Neural cell (in vitro differentiated cells): ENCODE measurements around the gene KLF2. TPM values are rescaled to one million over a fixed set of nuclear protein-coding genes. Genes with fewer than 3 reads are reported as not detected.

Experiments used
- H2AFZ ChIP-seq: fragments of 200-600, 300-800 bp; sonication (generic), shearing (Covaris generic); 2 replicates; pipeline ENCODE4 v1.6.0; 2014; ENCODE audit warnings: low read depth, mild to moderate bottlenecking, antibody characterized with exemption, low read length, moderate library complexity
- H3F3A ChIP-seq: fragments of 200-600 bp; shearing (Covaris generic); 2 replicates; pipeline ENCODE4 v1.6.1; 2016; ENCODE audit warnings: mild to moderate bottlenecking, moderate library complexity, mixed read lengths, antibody characterized with exemption, low read length; ENCODE audit not compliant: insufficient read depth, poor library complexity, severe bottlenecking
- H3K27ac ChIP-seq: fragments of 200-600, 300-800 bp; sonication (generic), shearing (Covaris generic); 2 replicates; pipeline ENCODE4 v1.5.1; 2014; ENCODE audit warnings: mild to moderate bottlenecking, low read length, moderate library complexity
- H3K27me3 ChIP-seq: fragments of 300-800, 200-600 bp; sonication (generic), shearing (Covaris generic); 2 replicates; pipeline ENCODE4 v1.6.0; 2014; ENCODE audit warnings: mild to moderate bottlenecking, low read depth, low read length, moderate library complexity; ENCODE audit not compliant: insufficient read depth
- H3K36me3 ChIP-seq: fragments of 300-800, 200-600 bp; sonication (generic), shearing (Covaris generic); 2 replicates; pipeline ENCODE4 v1.5.1; 2014; ENCODE audit warnings: mild to moderate bottlenecking, antibody characterized with exemption, low read length, moderate library complexity; ENCODE audit not compliant: insufficient read depth
- H3K4me2 ChIP-seq: fragments of 300-800, 200-600 bp; sonication (generic), shearing (Covaris generic); 2 replicates; pipeline ENCODE4 v1.6.0; 2014; ENCODE audit warnings: mild to moderate bottlenecking, low read length
- H3K4me3 ChIP-seq: fragments of 300-800, 200-600 bp; sonication (generic), shearing (Covaris generic); 2 replicates; pipeline ENCODE4 v1.5.1; 2014; ENCODE audit warnings: mild to moderate bottlenecking, low read length, moderate library complexity
- H3K79me2 ChIP-seq: fragments of 200-600 bp; shearing (Covaris generic); replicated peaks from 2 replicates; pipeline ENCODE4 v1.6.0; 2014; ENCODE audit warnings: mild to moderate bottlenecking, low read length, moderate library complexity; ENCODE audit not compliant: insufficient read depth
- H3K9ac ChIP-seq: fragments of 300-800, 200-600 bp; sonication (generic), shearing (Covaris generic); 2 replicates; pipeline ENCODE4 v1.6.1; 2016; ENCODE audit warnings: mild to moderate bottlenecking, low read length, mixed read lengths
- H3K9me2 ChIP-seq: fragments of 200-600 bp; shearing (Covaris generic); 2 replicates; pipeline ENCODE4 v1.6.1; 2016; ENCODE audit warnings: mild to moderate bottlenecking, low read length, mixed read lengths; ENCODE audit not compliant: insufficient read depth
- H3K9me3 ChIP-seq: fragments of 200-600, 300-800 bp; sonication (generic), shearing (Covaris generic); 2 replicates; pipeline ENCODE4 v1.6.1; 2016; ENCODE audit warnings: mild to moderate bottlenecking, mixed run types, low read length, moderate library complexity, mixed read lengths
- H4K20me1 ChIP-seq: fragments of 200-600 bp; shearing (Covaris generic); 2 replicates; pipeline ENCODE4 v1.6.1; 2016; ENCODE audit warnings: mild to moderate bottlenecking, mixed run types; ENCODE audit not compliant: insufficient read depth
- EP300 ChIP-seq: fragments of 450-650 bp; conservative IDR thresholded peaks from 2 replicates; pipeline ENCODE4 v1.6.1; 2014; ENCODE audit warnings: antibody characterized with exemption, mild to moderate bottlenecking, moderate library complexity; ENCODE audit not compliant: poor library complexity, severe bottlenecking
- EZH2 ChIP-seq: fragments of 200-600, 300-800 bp; shearing (Covaris generic), sonication (generic); IDR thresholded peaks from 2 replicates; pipeline ENCODE4 v1.6.1; 2014; ENCODE audit warnings: antibody characterized with exemption, low read length, borderline replicate concordance, mild to moderate bottlenecking; ENCODE audit not compliant: insufficient read depth, poor library complexity, severe bottlenecking
- MXI1 ChIP-seq: fragments of 450-650 bp; conservative IDR thresholded peaks from 2 replicates; pipeline ENCODE4 v1.6.1; 2014; ENCODE audit warnings: antibody characterized with exemption, mild to moderate bottlenecking; ENCODE audit not compliant: poor library complexity, severe bottlenecking
- POLR2AphosphoS5 ChIP-seq: IDR thresholded peaks from 2 replicates; pipeline ENCODE4 v1.6.1; 2012
- RAD21 ChIP-seq: fragments of 450-650 bp; conservative IDR thresholded peaks from 2 replicates; pipeline ENCODE4 v1.6.1; 2014; ENCODE audit warnings: antibody characterized with exemption, mild to moderate bottlenecking, moderate library complexity
- SMC3 ChIP-seq: fragments of 450-650 bp; conservative IDR thresholded peaks from 2 replicates; pipeline ENCODE4 v1.6.1; 2014; ENCODE audit warnings: antibody characterized with exemption, mild to moderate bottlenecking, moderate library complexity; ENCODE audit not compliant: poor library complexity
- TAF1 ChIP-seq: IDR thresholded peaks from 2 replicates; pipeline ENCODE4 v1.6.1; 2012; ENCODE audit warnings: low read depth
- polyA plus RNA-seq: library from polyadenylated mRNA; depleted of rRNA; stranded (reverse); fragments of >200 nt; gene quantifications from 2 replicates; pipeline ENCODE4 v1.2.3, GENCODE V29; 2014
- TF ChIP-seq, protein P1 (sequence below): IDR thresholded peaks from 2 replicates; pipeline ENCODE4 v1.6.1; 2012; ENCODE audit warnings: borderline replicate concordance
- TF ChIP-seq, protein P2 (sequence below): fragments of 450-650 bp; IDR thresholded peaks from 2 replicates; pipeline ENCODE4 v1.5.1; 2014; ENCODE audit warnings: antibody characterized with exemption, mild to moderate bottlenecking, moderate library complexity; ENCODE audit not compliant: poor library complexity, severe bottlenecking

The KLF2 gene
- polyA plus RNA-seq, 1 donor from 2014 or later, result 0.15 TPM

DNA sequence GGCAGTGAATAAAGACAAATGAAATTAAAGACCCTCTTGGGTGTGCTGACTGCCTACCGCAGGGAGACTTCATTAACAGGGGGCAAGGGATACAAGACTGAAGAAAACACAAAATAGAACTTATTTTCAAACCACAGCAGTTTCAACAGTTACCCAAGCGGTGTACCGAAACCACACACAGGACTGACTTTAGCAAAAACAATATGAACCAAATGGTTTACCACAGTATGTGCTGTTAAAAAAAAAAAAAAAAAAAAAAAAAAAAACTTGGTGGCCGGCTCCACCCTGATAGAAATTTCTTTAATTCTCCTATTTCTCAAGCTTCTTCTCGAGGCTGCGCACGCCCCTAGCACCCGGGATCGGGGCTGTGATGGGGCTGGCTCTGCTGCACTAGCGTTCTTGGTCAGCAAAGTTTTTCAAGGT, 42.6 kb downstream of the KLF2 start:
- H3K27ac ChIP-seq, result no peak overlapping the region
- H3K79me2 ChIP-seq, result no peaks in the 10 kb centered on the region
- H3K9me2 ChIP-seq, result no peaks in the 10 kb centered on the region
- no peak overlapping the region for H2AFZ ChIP-seq
- H3K27me3 ChIP-seq, result no peaks in the 10 kb centered on the region
- H3K9me3 ChIP-seq, result no peaks in the 10 kb centered on the region
- no peaks in the 10 kb centered on the region for H4K20me1 ChIP-seq
- no peaks in the 10 kb centered on the region for H3K36me3 ChIP-seq
- H3K9ac ChIP-seq, result no peak overlapping the region
- H3F3A ChIP-seq, result no peaks in the 10 kb centered on the region
- TF ChIP-seq SMC3, result no peak
- TF ChIP-seq, protein P1, sequence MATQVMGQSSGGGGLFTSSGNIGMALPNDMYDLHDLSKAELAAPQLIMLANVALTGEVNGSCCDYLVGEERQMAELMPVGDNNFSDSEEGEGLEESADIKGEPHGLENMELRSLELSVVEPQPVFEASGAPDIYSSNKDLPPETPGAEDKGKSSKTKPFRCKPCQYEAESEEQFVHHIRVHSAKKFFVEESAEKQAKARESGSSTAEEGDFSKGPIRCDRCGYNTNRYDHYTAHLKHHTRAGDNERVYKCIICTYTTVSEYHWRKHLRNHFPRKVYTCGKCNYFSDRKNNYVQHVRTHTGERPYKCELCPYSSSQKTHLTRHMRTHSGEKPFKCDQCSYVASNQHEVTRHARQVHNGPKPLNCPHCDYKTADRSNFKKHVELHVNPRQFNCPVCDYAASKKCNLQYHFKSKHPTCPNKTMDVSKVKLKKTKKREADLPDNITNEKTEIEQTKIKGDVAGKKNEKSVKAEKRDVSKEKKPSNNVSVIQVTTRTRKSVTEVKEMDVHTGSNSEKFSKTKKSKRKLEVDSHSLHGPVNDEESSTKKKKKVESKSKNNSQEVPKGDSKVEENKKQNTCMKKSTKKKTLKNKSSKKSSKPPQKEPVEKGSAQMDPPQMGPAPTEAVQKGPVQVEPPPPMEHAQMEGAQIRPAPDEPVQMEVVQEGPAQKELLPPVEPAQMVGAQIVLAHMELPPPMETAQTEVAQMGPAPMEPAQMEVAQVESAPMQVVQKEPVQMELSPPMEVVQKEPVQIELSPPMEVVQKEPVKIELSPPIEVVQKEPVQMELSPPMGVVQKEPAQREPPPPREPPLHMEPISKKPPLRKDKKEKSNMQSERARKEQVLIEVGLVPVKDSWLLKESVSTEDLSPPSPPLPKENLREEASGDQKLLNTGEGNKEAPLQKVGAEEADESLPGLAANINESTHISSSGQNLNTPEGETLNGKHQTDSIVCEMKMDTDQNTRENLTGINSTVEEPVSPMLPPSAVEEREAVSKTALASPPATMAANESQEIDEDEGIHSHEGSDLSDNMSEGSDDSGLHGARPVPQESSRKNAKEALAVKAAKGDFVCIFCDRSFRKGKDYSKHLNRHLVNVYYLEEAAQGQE, result no peak
- TF ChIP-seq EZH2, result no peak
- TF ChIP-seq RAD21, result no peak
- no peak for TF ChIP-seq MXI1
- TF ChIP-seq POLR2AphosphoS5, result no peak
- TF ChIP-seq EP300, result no peak
- TF ChIP-seq, protein P2, sequence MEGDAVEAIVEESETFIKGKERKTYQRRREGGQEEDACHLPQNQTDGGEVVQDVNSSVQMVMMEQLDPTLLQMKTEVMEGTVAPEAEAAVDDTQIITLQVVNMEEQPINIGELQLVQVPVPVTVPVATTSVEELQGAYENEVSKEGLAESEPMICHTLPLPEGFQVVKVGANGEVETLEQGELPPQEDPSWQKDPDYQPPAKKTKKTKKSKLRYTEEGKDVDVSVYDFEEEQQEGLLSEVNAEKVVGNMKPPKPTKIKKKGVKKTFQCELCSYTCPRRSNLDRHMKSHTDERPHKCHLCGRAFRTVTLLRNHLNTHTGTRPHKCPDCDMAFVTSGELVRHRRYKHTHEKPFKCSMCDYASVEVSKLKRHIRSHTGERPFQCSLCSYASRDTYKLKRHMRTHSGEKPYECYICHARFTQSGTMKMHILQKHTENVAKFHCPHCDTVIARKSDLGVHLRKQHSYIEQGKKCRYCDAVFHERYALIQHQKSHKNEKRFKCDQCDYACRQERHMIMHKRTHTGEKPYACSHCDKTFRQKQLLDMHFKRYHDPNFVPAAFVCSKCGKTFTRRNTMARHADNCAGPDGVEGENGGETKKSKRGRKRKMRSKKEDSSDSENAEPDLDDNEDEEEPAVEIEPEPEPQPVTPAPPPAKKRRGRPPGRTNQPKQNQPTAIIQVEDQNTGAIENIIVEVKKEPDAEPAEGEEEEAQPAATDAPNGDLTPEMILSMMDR, result no peak
- TF ChIP-seq TAF1, result no peak
- H3K4me3 ChIP-seq, result no peak overlapping the region
- H3K4me2 ChIP-seq, result no peak overlapping the region

DNA sequence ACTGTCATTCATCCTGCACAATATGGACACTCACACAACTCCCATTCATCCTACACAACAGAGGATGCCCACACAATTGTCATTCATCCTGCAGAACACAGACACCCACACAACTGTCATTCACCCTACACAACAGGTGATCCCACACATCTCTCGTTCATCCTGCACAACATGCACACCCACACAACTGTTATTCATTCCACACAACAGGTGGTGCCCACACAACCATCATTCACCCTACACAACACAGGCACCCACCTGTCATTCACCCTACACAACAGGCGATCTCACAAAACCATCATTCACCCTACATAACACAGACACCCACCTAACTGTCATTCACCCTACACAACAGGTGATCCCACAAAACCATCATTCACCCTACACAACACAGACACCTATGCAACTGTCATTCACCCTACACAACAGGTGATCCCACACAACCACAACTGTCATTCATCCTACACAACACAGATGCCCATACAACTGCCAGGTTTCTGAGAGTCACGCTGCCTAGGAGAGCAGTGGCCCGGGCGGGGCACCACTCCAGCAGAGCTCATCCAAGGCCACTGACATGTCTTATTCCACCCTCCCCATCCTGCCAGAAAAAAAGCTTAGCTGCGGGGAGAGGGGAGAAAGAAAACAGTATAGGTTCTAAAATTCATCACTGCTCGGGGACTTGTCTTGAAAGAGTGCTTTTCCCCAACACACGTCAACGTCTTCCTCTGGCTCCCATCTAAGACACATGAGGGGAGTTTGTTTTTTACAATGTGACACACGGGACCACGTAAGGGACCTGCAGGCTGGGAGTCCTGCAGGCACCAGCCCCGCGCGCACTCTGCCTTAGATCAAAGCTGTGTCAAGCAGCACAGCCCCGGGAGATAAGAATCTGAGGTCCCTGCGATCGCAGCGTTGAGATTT, 44.0 kb downstream of the KLF2 start:
- Histone ChIP-seq H3K27me3 (no peaks in the 10 kb centered on the region), H3K4me2 (no peak overlapping the region), H3K79me2 (no peaks in the 10 kb centered on the region), H3K9ac (no peak overlapping the region), H3K9me3 (no peaks in the 10 kb centered on the region), H3K9me2 (no peaks in the 10 kb centered on the region), H3K36me3 (peaks cover 4% of the 10 kb centered on the region), H3K4me3 (no peak overlapping the region), H3F3A (no peaks in the 10 kb centered on the region), H2AFZ (no peak overlapping the region), H3K27ac (no peak overlapping the region), H4K20me1 (no peaks in the 10 kb centered on the region)
- TF ChIP-seq MXI1 (no peak), EP300 (no peak), SMC3 (no peak), RAD21 (no peak)
- TF ChIP-seq, protein P2, result no peak
